Kidney (tissue), 14 donors: ENCODE measurements around the gene TANC1. TPM values are rescaled to one million over a fixed set of nuclear protein-coding genes. Genes with fewer than 3 reads are reported as not detected.

Source experiments
- DNase-seq, 5 donors: peaks; one replicate each; pipeline ENCODE4 v3.0.0-alpha.2; 2013 to 2020
- FAIRE-seq: peaks from 2 replicates; lab custom pipeline; 2012; peaks lifted over from hg19 to GRCh38; lab: Jason Lieb, UNC
- H3K27ac ChIP-seq, 2 donors: one replicate each; pipeline ENCODE4 v1.7.0; 2013; ENCODE audit warnings: low read depth in 2 of 2, low read length in 2 of 2, inconsistent platforms in 1 of 2
- H3K27me3 ChIP-seq: one replicate; pipeline ENCODE4 v1.7.1; 2013; ENCODE audit warnings: low read length, inconsistent platforms; ENCODE audit not compliant: control insufficient read depth, insufficient read depth
- H3K36me3 ChIP-seq, 3 donors: one replicate each; pipeline versions ENCODE4 v1.7.0 to v1.7.1; 2013; ENCODE audit warnings: low read length in 3 of 3, control low read depth in 1 of 3, inconsistent platforms in 1 of 3; ENCODE audit not compliant: insufficient read depth in 3 of 3, control insufficient read depth in 2 of 3
- H3K4me1 ChIP-seq, 3 donors: one replicate each; pipeline versions ENCODE4 v1.7.0 to v1.7.1; 2013; ENCODE audit warnings: low read length in 3 of 3, inconsistent platforms in 1 of 3, low read depth in 1 of 3; ENCODE audit not compliant: control insufficient read depth in 2 of 3, insufficient read depth in 2 of 3
- H3K4me3 ChIP-seq, 3 donors: one replicate each; pipeline versions ENCODE4 v1.7.0 to v1.8.1; 2013; ENCODE audit warnings: low read length in 3 of 3, control low read depth in 1 of 3, inconsistent platforms in 1 of 3
- H3K9ac ChIP-seq, 3 donors: one replicate each; pipeline versions ENCODE4 v1.7.0 to v1.7.1; 2013; ENCODE audit warnings: low read length in 3 of 3, control low read depth in 1 of 3, inconsistent platforms in 1 of 3
- H3K9me3 ChIP-seq, 3 donors: one replicate each; pipeline versions ENCODE4 v1.7.0 to v1.7.1; 2013; ENCODE audit warnings: low read length in 3 of 3, control low read depth in 1 of 3, inconsistent platforms in 1 of 3; ENCODE audit not compliant: control insufficient read depth in 2 of 3, insufficient read depth in 1 of 3
- intact Hi-C: fragments of 100-400 bp; cut with DNase I; formaldehyde crosslinking; loops from one replicate; pipeline ENCODE4 v1.11.1; 2022
- polyA plus RNA-seq: library from polyadenylated mRNA; stranded (reverse); fragments of 350-450 nt; fragmentation: Illumina TruSeq; extraction: RNeasy Lipid Tissue Mini Kit (QIAGEN cat#74804); gene quantifications from one replicate; pipeline ENCODE4 v1.2.3, GENCODE V29; 2014; ENCODE audit warnings: low read depth, low replicate concordance; ENCODE audit not compliant: insufficient read depth
- total RNA-seq: library from RNA; stranded (reverse); fragmentation: NEBNext Ultra II Directional; extraction: Animal tissue kit (Norgen Biotek cat#: 25700); gene quantifications from one replicate; pipeline ENCODE4 v1.2.1, GENCODE V29; 2021
- TF ChIP-seq, protein P1 (sequence below): IDR thresholded peaks from 3 replicates; pipeline ENCODE4 v1.5.1; 2012; ENCODE audit warnings: mild to moderate bottlenecking, moderate library complexity, borderline replicate concordance; ENCODE audit not compliant: insufficient read depth; ENCODE audit errors: extremely low read depth
- donor health status: control.
- donor health status: control.
- donor health status: control.
- donor health status: control.
- donor health status: control.
- donor health status: DM: yes; HTN: yes; CAD: no.
- donor health status: Normal renal cell carcinoma (clear cell type).

TANC1 gene
- total and polyA plus RNA-seq, 2 donors from 2014 or later: 9.2 to 39.0 TPM

DNA sequence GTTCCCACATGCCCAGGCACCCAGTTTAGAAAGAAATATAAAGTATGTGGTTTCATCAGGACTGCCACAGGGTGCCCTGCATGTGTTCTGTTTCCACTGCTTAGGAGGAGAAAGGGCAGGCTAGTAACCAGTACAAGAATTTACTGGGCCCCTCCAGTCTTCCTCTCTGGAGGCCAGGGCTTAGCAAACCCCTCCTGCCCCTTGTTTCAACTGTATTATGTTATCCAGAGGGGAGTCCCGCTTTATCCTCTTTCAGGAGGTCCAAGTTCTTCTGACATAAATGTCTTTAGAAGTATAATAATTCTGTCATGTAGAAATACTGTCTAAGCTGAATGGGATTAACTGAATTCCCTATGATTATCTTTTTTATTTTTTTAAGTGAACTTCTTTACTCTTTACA, 185.9 kb downstream of the TANC1 start:
- no peak overlapping the region for H3K9ac ChIP-seq
- intact Hi-C loops: no loop called here
- no peak for DNase-seq
- no peak overlapping the region for H3K4me3 ChIP-seq
- TF ChIP-seq, protein P1, sequence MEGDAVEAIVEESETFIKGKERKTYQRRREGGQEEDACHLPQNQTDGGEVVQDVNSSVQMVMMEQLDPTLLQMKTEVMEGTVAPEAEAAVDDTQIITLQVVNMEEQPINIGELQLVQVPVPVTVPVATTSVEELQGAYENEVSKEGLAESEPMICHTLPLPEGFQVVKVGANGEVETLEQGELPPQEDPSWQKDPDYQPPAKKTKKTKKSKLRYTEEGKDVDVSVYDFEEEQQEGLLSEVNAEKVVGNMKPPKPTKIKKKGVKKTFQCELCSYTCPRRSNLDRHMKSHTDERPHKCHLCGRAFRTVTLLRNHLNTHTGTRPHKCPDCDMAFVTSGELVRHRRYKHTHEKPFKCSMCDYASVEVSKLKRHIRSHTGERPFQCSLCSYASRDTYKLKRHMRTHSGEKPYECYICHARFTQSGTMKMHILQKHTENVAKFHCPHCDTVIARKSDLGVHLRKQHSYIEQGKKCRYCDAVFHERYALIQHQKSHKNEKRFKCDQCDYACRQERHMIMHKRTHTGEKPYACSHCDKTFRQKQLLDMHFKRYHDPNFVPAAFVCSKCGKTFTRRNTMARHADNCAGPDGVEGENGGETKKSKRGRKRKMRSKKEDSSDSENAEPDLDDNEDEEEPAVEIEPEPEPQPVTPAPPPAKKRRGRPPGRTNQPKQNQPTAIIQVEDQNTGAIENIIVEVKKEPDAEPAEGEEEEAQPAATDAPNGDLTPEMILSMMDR: no peak
- H3K4me1 ChIP-seq: peaks cover 31 to 62% (median 44%) of the 10 kb centered on the region in 3 donors
- H3K27ac ChIP-seq: no peak overlapping the region
- no peaks in the 10 kb centered on the region for H3K9me3 ChIP-seq
- no peak for FAIRE-seq
- peaks cover 0 to 3% (median 0%) of the 10 kb centered on the region in 3 donors for H3K36me3 ChIP-seq
- no peaks in the 10 kb centered on the region for H3K27me3 ChIP-seq

DNA sequence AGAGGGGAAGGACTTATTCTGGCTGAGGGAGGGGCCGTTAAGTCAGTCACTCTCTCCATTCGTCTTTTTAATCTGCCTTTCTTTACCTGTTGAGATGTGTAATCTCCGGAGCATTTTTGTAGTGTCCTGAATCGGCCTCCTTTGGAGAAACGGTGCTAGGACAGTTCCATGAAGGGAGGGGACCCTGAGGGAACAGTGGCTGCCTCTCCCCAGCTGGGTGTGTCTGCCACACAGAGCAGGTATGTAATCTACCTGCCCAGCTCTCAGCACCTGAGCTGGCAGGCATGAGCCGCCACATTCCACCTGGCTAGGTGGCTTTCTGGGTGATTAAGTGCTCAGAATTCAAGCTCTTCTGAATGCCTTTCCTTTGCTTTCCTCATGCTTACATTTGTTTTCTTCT, 186.9 kb downstream of the TANC1 start:
- TF ChIP-seq, protein P1: no peak
- Histone ChIP-seq H3K27me3 (no peaks in the 10 kb centered on the region), H3K36me3 (peaks cover 0 to 2% (median 0%) of the 10 kb centered on the region in 3 donors), H3K4me1 (peaks cover 25 to 54% (median 37%) of the 10 kb centered on the region in 3 donors), H3K4me3 (peak overlapping the region in 2 of 3 donors; percentile 30 to 44), H3K9ac (peak overlapping the region in 1 of 3 donors; percentile 22), H3K27ac (peak overlapping the region; percentile 56 to 59), H3K9me3 (no peaks in the 10 kb centered on the region)
- intact Hi-C loops: no loop called here
- FAIRE-seq (no peak), DNase-seq (peak in 4 of 5 donors; percentile 63 to 86 (median 82))

DNA sequence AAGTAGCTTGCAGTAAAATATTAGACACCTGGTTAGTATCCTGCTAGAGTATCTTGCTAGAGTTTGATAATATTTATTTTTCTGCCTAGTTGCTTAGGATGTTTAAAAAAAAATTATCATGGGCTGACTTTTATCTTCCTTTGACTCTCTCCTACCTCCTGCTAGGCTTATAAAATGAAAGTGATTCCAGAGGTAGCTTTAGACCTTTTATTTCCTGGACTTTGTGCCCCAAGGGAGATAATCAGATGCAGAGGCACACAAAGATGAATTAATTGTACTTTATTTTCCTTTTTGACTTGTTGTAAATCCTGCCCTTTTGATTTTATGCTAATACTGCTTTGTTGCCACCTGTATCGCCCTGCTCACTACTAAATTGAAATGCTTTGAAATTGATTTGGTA, 187.4 kb downstream of the TANC1 start:
- Histone ChIP-seq H3K9me3 (no peaks in the 10 kb centered on the region), H3K27me3 (no peaks in the 10 kb centered on the region), H3K4me3 (peak overlapping the region in 2 of 3 donors; percentile 30 to 44), H3K36me3 (peaks cover 0 to 2% (median 0%) of the 10 kb centered on the region in 3 donors), H3K9ac (peak overlapping the region in 1 of 3 donors; percentile 22), H3K27ac (peak overlapping the region; percentile 56 to 59), H3K4me1 (peaks cover 22 to 49% (median 38%) of the 10 kb centered on the region in 3 donors)
- FAIRE-seq (no peak), DNase-seq (no peak)
- TF ChIP-seq, protein P1: no peak
- intact Hi-C loops: no loop called here
